Glomerular visceral epithelial cell (primary cell): ENCODE data around the gene TMEM236.

Source experiments
- DNase-seq: peaks from one replicate; pipeline ENCODE4 v3.0.0-alpha.2; 2016; ENCODE audit errors: extremely low spot score

Gene TMEM236

DNA sequence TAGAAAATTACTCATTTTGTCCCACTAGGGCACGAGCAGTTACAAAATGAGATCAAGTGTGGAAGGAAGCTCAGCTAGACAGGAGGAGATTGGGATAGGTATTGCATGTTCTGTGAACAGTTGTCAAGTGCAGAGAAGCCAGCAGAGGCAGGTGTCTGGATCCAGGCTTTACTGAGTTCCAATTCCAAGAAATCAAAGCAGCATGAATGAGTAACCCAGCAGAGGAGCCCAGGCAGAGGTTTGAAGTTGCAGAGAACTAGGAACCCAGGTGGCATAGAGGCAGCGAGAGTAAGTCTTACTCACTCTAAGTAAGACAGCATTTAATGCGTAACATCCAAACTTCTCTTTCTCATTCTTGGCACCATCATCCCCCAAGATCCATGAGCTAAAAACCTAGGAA, 68.9 kb downstream of the TMEM236 start:
- no peak for DNase-seq

DNA sequence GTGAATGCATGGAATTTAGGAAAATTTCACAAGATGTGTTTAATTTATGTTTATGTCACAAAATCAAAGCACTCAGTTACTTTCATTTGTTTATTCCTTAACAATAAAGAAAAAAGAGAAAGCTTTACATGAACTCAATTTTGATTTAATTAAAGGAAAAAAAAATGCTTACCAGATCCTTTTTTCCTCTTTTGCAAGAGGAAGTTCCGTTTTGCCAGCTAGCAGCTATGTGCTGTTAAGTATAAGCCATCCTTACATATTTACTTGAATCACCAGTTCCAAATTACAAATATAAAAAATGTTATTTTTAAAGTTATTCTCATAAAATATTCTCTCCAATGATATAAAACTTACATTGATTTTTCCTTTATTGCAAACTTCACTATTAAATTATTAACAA, 69.9 kb downstream of the TMEM236 start:
- no peak for DNase-seq

DNA sequence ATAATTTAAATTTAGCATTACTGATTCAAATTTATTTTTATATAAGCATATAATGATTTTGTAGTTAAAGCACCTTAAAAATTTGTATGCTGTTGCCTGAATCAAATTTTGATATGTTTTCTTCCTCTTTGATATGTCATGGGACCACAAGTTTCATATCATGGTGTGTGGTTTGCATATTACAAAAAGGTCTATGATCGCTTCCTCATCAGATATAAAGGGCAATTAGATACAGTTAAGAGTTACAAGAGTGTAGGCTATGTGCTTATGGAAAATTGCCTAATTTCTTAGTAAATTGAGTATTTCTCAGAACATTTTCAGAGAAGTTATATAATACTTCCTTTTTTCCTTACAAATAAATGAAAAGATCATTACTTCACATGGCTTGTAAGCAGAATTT, 79.3 kb downstream of the TMEM236 start:
- DNase-seq, result no peak

DNA sequence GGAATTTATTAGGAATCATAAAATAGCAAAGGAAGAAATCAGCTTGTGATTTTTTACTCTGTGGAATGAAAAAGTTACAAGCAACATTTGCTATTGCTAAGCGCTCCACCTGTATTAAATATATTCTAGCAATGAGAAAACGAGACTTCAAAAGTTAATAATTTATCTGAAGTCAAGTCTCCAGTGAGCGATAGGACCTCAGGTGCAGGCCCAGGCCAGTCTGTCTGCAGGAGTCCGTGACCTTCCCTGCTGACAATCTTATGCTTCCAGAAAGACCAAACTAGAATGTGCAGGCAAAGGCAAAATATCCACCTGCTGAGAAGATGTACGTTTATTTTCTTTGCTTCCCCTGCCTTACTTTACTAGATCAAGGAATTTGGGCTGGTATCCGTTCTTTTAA, 79.9 kb downstream of the TMEM236 start:
- DNase-seq, result no peak

DNA sequence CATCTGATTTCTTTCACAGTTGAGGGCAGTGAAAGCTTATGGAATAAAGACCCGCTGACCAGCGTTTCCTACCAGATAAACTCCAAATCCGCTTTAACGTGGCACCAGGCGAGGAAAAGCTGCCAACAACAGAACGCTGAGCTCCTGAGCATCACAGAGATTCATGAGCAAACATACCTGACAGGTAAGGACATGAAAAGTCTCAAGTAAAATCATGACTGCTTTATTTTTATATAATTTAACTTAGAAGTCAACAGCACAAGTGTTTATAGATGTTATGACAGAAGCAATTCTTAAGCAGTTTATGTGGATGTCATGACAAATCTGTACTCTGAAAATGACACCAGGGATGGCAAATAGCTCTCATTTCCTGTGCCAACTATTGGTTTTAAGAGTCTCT, 81.7 kb downstream of the TMEM236 start:
- no peak for DNase-seq

DNA sequence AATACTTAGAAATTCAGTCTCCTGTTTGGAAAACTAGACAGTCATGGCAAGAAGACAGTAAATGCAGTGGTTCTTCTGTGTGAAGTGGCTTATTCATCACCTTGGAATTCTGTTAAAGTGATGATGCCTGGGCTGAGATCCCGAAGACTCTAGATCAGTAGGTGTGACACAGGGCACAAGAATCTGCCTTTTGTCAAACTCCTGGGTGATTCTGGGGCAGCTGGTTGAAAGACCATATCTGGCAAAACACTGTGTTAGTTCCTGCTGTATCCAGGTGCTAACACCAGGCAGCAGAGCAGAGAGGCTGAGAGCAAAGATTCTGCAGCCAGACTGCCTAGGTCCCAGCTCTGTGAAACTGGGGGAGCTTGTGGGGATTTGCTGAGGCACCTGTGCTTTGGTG, 83.7 kb downstream of the TMEM236 start:
- peak; percentile 93 for DNase-seq

DNA sequence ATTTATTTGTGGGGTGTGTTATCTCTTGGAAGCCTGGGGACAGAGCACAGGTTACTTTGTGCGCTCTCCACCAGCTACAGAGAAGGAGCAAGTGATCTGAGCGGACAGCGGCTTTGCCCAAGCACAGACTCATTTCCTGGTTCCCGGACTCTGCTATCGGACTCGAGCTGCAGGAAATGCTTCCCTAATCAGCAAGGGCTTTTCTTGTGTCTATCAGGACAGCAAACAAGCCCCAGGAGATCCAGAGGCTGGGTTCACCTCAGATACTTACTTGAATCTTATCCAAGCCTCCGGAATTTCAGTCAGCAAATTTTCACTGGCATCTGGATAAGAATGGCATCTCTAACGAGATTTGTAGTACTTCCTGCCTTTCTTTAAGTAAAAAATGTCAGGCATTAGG, 84.9 kb downstream of the TMEM236 start:
- DNase-seq, result peak; percentile 69

DNA sequence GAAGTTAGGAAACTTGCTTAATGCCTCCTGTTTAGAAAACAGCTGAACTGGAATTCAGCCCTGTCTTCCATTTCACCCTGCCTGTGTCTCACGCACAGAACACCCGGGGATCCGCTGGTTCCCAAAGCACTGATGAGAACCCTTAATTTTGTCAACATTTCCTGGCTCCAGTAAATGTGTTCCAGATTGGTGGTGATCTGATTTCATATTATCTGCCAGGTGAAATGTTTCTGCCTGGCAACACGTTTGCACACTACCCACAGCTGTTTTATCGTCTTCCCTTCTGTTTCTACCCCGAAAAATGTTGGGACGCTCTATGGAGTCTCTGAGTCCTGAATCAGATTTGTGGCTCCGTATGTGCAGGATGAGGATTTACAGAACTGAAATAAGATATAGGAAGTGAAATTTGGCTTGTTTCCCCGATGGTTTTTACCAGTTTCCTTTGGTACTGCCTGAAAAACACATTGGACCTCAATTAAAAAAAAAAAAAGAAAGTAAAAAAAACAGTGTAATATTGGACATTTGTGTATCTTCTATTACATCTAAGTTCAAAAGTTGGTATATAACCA, 86.2 kb downstream of the TMEM236 start:
- DNase-seq, result no peak

DNA sequence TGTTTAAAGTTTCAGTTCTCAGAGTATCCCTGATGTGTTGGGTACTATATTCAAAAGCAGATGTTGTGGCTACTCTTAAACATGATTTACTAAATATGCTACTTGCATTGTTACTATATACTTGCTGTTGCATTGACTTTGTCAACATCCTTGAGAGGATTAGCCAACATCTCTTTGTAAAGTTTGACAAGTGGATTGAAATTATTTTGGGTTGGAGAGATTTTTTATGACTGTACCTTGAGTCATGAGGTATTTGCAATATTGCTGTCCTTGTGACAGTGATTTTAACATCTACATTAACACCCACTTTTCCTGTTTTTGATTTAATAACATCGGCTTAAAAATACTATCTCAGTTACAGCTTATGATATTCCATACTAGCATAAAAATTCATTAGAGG, 89.0 kb downstream of the TMEM236 start:
- DNase-seq, result no peak

DNA sequence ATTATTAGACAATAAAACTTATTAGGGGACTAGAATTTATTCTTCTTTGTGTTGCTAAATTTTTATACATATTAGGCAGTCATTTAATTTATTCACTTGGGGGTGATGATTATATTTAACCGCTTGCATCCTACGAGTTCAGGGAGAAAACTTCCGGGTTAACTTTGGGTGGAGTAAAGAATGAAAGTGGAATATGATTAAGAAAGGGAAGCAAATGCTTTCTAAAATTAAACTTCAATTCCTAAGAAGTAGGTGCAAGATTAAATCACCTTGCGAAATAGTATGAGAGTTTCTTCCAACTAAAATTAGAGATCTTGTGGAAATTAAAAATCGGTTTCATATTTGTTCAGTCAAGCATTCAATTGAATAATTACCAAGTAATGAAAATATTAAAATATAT, 90.6 kb downstream of the TMEM236 start:
- DNase-seq, result no peak

DNA sequence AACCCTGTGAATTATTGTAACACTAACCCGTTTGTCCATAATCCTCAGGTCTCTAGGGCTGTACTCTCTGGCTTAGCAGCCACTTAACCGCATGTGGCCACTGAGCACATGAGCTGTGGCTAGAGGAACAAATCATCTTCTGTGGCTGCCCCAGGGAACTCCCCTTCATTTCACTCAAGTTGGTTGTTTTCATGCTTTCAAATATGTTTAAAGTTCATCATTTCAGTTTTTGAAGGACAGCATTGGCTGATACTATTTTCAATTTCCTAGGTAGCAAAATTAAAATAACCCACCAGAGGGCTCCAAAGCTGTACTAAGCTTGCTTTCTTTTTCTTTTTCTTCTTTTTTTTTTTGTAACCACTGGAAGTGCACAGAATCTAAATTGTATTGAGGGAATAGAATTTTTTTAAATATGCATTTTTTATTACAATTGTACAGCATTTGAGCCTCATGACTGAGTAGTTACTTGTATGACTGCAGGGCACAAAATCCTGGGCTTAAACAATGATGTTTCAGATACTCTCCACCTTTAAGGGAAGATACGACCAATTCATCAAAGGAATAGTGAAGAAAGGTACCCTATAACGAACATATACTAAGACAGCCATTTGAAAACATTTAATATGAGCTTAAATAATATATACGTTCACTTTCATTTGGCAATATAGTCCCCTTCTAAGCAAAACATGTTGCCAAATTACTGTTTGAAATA, 95.7 kb downstream of the TMEM236 start:
- peak; percentile 22 for DNase-seq

DNA sequence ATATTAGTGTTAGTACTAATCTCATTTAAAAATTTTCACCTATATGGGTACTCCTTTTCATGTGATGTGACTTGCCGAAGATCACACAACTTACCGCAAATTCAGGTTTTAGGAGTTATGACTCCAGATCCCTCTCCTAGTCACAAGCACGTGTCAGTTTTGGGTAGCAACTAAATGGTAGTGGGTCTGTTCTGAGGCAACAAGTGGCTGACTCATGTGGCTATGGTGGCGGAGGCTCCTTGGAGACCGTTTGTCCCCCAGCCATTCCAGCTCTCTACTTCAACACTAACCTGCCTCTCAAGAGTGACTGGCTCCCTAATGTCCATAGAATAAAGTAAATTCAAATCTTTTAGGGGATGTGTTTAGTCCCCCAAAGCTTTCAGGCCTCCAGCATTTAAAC, 96.6 kb downstream of the TMEM236 start:
- DNase-seq, result no peak
